Endometrial microvascular endothelial cells (primary cell): ENCODE data around the gene NXPE3. TPM values are rescaled to one million over a fixed set of nuclear protein-coding genes. Genes with fewer than 3 reads are reported as not detected.
"Not testable (repeated sequence)": the region's sequence is repeated elsewhere in the genome, so short reads cannot be mapped to it uniquely, and the experiment has no call there.

Experiments used
- in situ Hi-C: cut with HindIII; loops from 2 replicates; pipeline ENCODE4 v1.10.0; 2017; ENCODE audit warnings: low sequenced_read_pairs, low pct_unique_long_range_greater_than_20kb; ENCODE audit errors: inconsistent ontology term
- total RNA-seq: library from RNA; depleted of rRNA; stranded (reverse); fragments of >200 nt; gene quantifications from one replicate; pipeline ENCODE4 v1.2.3, GENCODE V29; 2015; ENCODE audit errors: inconsistent ontology term

Gene NXPE3
- total RNA-seq, 1 donor from 2014 or later, result 10.1 TPM

- in situ Hi-C loops, result no loop called here
Measured at GRCh38 chr3:101862416-101863165, 83.6 kb downstream of the NXPE3 start.

GRCh38 chr3:101864926-101865325, 85.9 kb downstream of the NXPE3 start:
- in situ Hi-C loops, result not testable (repeated sequence)

DNA sequence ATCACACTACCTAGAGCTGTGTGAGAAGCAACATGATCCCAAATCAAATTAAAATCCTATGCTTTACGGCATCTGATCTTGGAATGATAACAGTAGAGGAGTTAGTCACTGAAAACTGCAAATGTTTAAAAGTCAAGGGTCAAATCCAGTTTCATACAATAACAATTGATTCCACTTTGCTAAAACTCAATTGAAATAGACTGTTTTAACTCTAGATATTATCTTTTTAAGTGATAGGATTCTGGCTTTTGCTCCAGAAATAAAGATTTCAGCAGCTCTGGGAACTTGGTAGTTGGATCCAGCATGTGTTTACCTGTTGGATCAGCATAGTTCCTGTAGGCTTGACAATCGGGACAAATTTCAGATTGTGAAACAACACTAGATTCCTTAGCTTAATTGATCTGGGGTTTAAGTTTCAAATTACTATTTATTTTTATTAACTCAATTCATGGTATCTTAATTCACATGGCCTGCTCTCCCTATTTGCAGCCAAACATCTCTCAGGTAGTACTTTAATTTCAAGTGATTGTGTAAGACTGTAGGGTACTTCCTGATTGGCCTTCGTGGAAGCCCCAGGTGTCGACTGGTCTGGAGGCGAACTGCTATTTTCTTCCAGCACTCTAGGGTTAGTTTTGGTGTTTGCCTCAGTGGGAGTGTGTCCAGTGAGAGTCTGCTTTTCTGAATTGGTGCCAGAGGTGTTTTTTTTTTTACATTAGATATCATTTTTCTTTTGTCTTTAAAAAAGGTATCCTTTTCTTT, 86.9 kb downstream of the NXPE3 start:
- in situ Hi-C loops, result no loop called here

GRCh38 chr3:101867511-101867910, 88.5 kb downstream of the NXPE3 start:
- in situ Hi-C loops, result no loop called here

DNA sequence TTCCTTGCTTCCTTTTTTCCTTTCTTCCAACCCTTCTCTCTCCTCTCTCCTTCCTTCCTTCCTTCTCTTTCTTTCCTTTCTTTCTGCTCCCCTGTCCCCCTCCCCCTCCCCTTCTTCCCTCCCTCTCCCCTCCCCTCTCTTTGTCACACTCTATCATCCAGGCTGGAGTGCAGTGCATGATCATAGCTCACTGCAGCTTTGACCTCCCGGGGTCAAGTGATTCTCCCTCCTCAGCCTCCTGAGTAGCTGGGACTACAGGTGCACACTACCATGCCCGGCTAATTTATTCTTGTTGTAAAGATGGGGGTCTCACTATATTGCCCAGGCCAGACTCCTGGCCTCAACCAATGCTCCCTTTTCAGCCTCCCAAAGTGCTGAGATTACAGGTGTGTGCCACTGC, 89.0 kb downstream of the NXPE3 start:
- in situ Hi-C loops, result no loop called here

DNA sequence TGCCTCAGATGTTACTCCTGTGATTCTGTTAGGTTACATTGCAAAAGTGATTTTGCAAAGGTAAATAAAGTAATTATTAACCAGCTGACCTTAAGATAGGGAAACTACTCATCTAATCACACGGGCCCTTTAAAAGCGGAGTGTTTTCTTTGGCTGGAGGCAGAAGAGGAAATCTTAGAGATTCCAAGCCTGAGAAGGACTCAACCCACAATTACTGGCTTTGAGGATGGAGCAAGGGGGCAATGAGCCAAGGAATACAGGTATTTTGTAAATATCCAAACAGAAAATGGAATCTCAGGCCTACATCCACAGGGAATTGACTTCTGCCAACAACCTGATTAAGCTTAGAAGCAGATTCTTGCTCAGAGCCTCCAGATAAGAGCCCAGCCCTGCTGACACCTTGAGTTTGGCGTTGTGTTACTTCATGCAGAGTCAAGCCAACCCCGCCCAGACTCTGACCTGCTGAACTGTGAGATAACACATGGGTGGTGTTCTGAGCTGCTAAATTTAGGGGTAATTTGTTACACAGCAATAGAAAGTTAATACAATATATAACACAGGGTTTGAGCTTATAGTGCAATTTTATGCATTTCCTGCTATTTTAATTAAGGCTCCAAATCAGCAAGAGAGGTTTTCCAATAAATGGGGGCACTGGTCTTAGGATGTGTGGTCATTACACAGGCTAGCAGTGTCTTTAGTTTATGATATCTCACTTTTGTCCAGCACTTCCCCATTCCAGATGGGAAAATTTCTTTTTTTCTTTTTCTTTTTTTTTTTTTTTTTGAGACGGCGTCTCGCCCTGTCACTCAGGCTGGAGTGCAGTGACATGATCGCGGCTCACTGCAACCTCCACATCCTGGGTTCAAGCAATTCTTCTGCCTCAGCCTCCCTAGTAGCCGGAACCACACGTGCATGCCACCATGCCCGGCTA, 89.8 kb downstream of the NXPE3 start:
- in situ Hi-C loops, result no loop called here

- in situ Hi-C loops, result no loop called here
Measured at GRCh38 chr3:101870138-101870537, 91.1 kb downstream of the NXPE3 start.

DNA sequence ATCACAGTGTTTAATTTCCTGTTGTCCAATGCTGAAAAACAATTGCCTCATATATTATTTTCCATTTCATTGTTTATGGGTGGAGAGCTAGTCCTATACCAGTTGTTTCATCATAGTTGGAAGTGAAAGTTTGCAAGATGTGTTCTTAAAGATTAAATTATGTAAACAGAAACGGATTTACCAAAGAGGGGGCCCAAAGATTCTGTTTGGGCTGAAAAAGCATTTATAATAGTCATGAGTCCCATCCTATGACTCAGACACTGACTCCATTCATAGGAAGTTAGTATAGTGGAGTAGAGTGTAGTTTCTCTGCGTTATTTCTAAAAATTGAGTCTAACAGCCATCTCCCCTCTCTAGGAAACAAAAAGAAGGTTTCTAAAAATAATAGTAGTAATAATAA, 94.6 kb downstream of the NXPE3 start:
- in situ Hi-C loops, result no loop called here

DNA sequence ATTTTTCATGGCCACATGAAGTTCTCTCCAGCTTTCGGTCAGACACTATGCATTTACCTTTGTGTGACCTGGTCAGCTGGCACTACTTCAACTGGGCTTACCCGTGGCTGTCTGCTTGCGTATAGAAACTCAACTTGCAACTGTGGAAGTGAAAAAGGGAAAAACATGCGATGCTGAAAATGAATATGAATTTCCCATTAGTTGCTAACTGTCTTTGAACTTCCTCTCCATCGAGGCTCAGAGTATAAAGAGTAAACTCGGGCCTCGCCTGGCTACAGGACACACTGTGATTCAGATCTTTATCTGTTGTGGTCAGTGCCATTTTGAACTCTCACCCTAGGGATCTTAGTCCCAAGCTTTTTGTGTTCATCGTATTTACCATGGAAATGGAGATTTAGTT, 97.1 kb downstream of the NXPE3 start:
- in situ Hi-C loops, result no loop called here

Other genes with a start within 250 kb of the NXPE3 start
- 19.9 TPM for gene TRMT10C, start 217.3 kb upstream of the NXPE3 start, total RNA-seq
- gene PCNP, start 205.0 kb upstream of the NXPE3 start, total RNA-seq, result 70.0 TPM
- gene ZBTB11, start 102.1 kb upstream of the NXPE3 start, total RNA-seq, result 14.9 TPM
- 1,465 TPM for gene RPL24, start 92.5 kb upstream of the NXPE3 start, total RNA-seq
- gene CEP97, start 54.6 kb upstream of the NXPE3 start, total RNA-seq, result 4.6 TPM
- 9.8 TPM for gene NFKBIZ, start 70.3 kb downstream of the NXPE3 start, total RNA-seq